Motor neuron (in vitro differentiated cells): ENCODE data around the gene UIMC1. TPM values are rescaled to one million over a fixed set of nuclear protein-coding genes. Genes with fewer than 3 reads are reported as not detected.
A peak's percentile ranks its signal among the peaks of the same experiment; 100 is the strongest.
"Not testable (repeated sequence)": the region's sequence is repeated elsewhere in the genome, so short reads cannot be mapped to it uniquely, and the experiment has no call there.

ENCODE experiments used
- ATAC-seq, 8 experiments: fragments of 200-7000 bp; cut with Tn5 transposase; replicated peaks in 6 of 8; 2 replicates each; pipeline ENCODE4 v1.8.0; 2021; ENCODE audit warnings: mild to moderate bottlenecking in 8 of 8, moderate library complexity in 8 of 8
- H3K27ac ChIP-seq, 2 donors: fragments of 250-450 bp; sonication (Bioruptor Pico); 2 replicates each; pipeline ENCODE4 v1.9.0; 2021; ENCODE audit warnings: antibody characterized with exemption in 2 of 2, mild to moderate bottlenecking in 2 of 2, moderate library complexity in 1 of 2
- H3K4me1 ChIP-seq, 2 donors: fragments of 250-450 bp; sonication (Bioruptor Pico); replicated peaks in 1 of 2; 2 replicates each; pipeline ENCODE4 v1.6.1; 2021; ENCODE audit warnings: antibody characterized with exemption in 2 of 2, mild to moderate bottlenecking in 2 of 2, moderate library complexity in 1 of 2
- H3K4me3 ChIP-seq, 5 donors: fragments of 250-450 bp; sonication (Bioruptor Pico); 2 replicates each; pipeline ENCODE4 v1.9.0; 2021; ENCODE audit warnings: antibody characterized with exemption in 5 of 5, mild to moderate bottlenecking in 5 of 5, moderate library complexity in 4 of 5
- WGBS, 10 experiments: fragments of 450-650 bp; shearing (Covaris generic); methylation state at CpG; one replicate each; pipeline ENCODE4 v1.0.0; 2022; 5-methylcytosine and 5-hydroxymethylcytosine counted together
- in situ Hi-C, 9 experiments: fragments of 400-800 bp; cut with MboI; loops; one replicate each; pipeline ENCODE4 v1.15.0; 2021; ENCODE audit warnings: low sequenced_read_pairs in 9 of 9, low pct_unique_long_range_greater_than_20kb in 2 of 9; ENCODE audit not compliant: unreplicated experiment in 9 of 9
- total RNA-seq, 8 experiments: library from RNA; unstranded; fragments of 300-600 nt; gene quantifications; 2 replicates each; pipeline versions ENCODE4 v1.2.3 to v1.2.4, GENCODE V29; 2022

The UIMC1 gene
- 10 to 100 TPM; 28.4 to 47.1 (median 36.0) TPM for total RNA-seq

GRCh38 chr5:177006265-177006972 is at the start of gene UIMC1:
Gene UIMC1 (minus strand): TSS chr5:177006779. CDS start chr5:176982615, 24,164 bp downstream.
- Histone ChIP-seq H3K27ac (peak within 1 kb of the TSS; percentile 93 to 95), H3K4me3 (peak within 1 kb of the TSS; percentile 82 to 95 (median 86)), H3K4me1 (peaks cover 15 to 16% of the 10 kb centered on the region in 2 donors)
- WGBS, 10 experiments, result 0% methylated on average over 1 to 2 of the region's 83 CpGs; no CpG with 5 or more reads in 6 of the 10 experiments
- in situ Hi-C loops, result no loop called here
- peak; percentile 82 to 94 (median 92) for ATAC-seq

GRCh38 chr5:177049285-177049684 is 42.7 kb upstream of the UIMC1 start:
- ATAC-seq, result no peak
- 84 to 100% (median 98%) methylated on average over 1 to 4 of the region's 5 CpGs; no CpG with 5 or more reads in 6 of the 10 experiments for WGBS, 10 experiments
- no peak overlapping the region for H3K27ac ChIP-seq
- in situ Hi-C loops, result no loop called here
- no peaks in the 10 kb centered on the region for H3K4me1 ChIP-seq
- no peak overlapping the region for H3K4me3 ChIP-seq

GRCh38 chr5:177048531-177048930 is 42.0 kb upstream of the UIMC1 start:
- H3K27ac ChIP-seq, H3K4me1 ChIP-seq, in situ Hi-C loops, H3K4me3 ChIP-seq, ATAC-seq: not testable (repeated sequence)
- WGBS, 10 experiments, result 68 to 100% (median 95%) methylated on average over 2 to 7 of the region's 7 CpGs

- no peak for ATAC-seq
- Histone ChIP-seq H3K4me1 (no peaks in the 10 kb centered on the region), H3K27ac (no peak overlapping the region), H3K4me3 (no peak overlapping the region)
- in situ Hi-C loops, result no loop called here
- WGBS, 10 experiments, result 79 to 100% (median 94%) methylated on average over 1 to 4 of the region's 4 CpGs; no CpG with 5 or more reads in 2 of the 10 experiments
Measured at GRCh38 chr5:177045631-177046030, 39.1 kb upstream of the UIMC1 start.

- Histone ChIP-seq H3K4me3 (no peak overlapping the region), H3K27ac (no peak overlapping the region), H3K4me1 (no peaks in the 10 kb centered on the region)
- no peak for ATAC-seq
- 83 to 100% (median 93%) methylated on average over 1 of the region's 1 CpG; no CpG with 5 or more reads in 6 of the 10 experiments for WGBS, 10 experiments
- in situ Hi-C loops, result no loop called here
Measured at GRCh38 chr5:177044641-177045040, 38.1 kb upstream of the UIMC1 start.

GRCh38 chr5:177043958-177044357 is 37.4 kb upstream of the UIMC1 start:
- in situ Hi-C loops, result no loop called here
- no peak for ATAC-seq
- 86 to 100% (median 100%) methylated on average over 1 of the region's 1 CpG; no CpG with 5 or more reads in 2 of the 10 experiments for WGBS, 10 experiments

GRCh38 chr5:177043114-177043513 is 36.5 kb upstream of the UIMC1 start:
- Histone ChIP-seq H3K4me3 (no peak overlapping the region), H3K4me1 (no peaks in the 10 kb centered on the region), H3K27ac (no peak overlapping the region)
- in situ Hi-C loops, result no loop called here
- 94 to 100% (median 99%) methylated on average over 1 to 5 of the region's 6 CpGs; no CpG with 5 or more reads in 4 of the 10 experiments for WGBS, 10 experiments
- ATAC-seq, result no peak

More at GRCh38 chr5:177043958-177044357, 37.4 kb upstream of the UIMC1 start:
- Histone ChIP-seq H3K27ac (no peak overlapping the region), H3K4me3 (no peak overlapping the region), H3K4me1 (no peaks in the 10 kb centered on the region)

GRCh38 chr5:177041936-177042335 is 35.4 kb upstream of the UIMC1 start:
- WGBS, 10 experiments, result 63 to 100% (median 100%) methylated on average over 1 to 2 of the region's 2 CpGs; no CpG with 5 or more reads in 2 of the 10 experiments
- Histone ChIP-seq H3K4me3 (no peak overlapping the region), H3K27ac (no peak overlapping the region), H3K4me1 (no peaks in the 10 kb centered on the region)
- no peak for ATAC-seq
- in situ Hi-C loops, result no loop called here

GRCh38 chr5:177040814-177041420 is 34.3 kb upstream of the UIMC1 start:
- in situ Hi-C loops, result no loop called here

GRCh38 chr5:177036921-177037320 is 30.3 kb upstream of the UIMC1 start:
- ATAC-seq, result no peak
- H3K4me3 ChIP-seq, result no peak overlapping the region
- peaks cover 0 to 14% of the 10 kb centered on the region in 2 donors for H3K4me1 ChIP-seq
- no peak overlapping the region for H3K27ac ChIP-seq
- 81 to 100% (median 95%) methylated on average over 1 to 5 of the region's 5 CpGs for WGBS, 10 experiments
- in situ Hi-C loops, result no loop called here

More at GRCh38 chr5:177040814-177041420, 34.3 kb upstream of the UIMC1 start:
- ATAC-seq, result no peak
- Histone ChIP-seq H3K27ac (no peak overlapping the region), H3K4me3 (no peak overlapping the region), H3K4me1 (peaks cover 0 to 10% of the 10 kb centered on the region in 2 donors)
- 42 to 100% (median 83%) methylated on average over 1 to 3 of the region's 3 CpGs; no CpG with 5 or more reads in 2 of the 10 experiments for WGBS, 10 experiments

GRCh38 chr5:177036443-177036842 is 29.9 kb upstream of the UIMC1 start:
- Histone ChIP-seq H3K27ac (no peak overlapping the region), H3K4me3 (no peak overlapping the region), H3K4me1 (peaks cover 0 to 14% of the 10 kb centered on the region in 2 donors)
- ATAC-seq, result no peak
- 62 to 100% (median 87%) methylated on average over 1 to 5 of the region's 5 CpGs; no CpG with 5 or more reads in 3 of the 10 experiments for WGBS, 10 experiments
- in situ Hi-C loops, result no loop called here

- WGBS, 10 experiments, result 0 to 100% (median 18%) methylated on average over 1 of the region's 1 CpG; no CpG with 5 or more reads in 6 of the 10 experiments
- Histone ChIP-seq H3K4me3 (no peak overlapping the region), H3K4me1 (peaks cover 0 to 14% of the 10 kb centered on the region in 2 donors), H3K27ac (no peak overlapping the region)
- peak in 7 of 8 experiments; percentile 36 to 91 (median 51) for ATAC-seq
- in situ Hi-C loops, result no loop called here
Measured at GRCh38 chr5:177035976-177036375, 29.4 kb upstream of the UIMC1 start.

- no peak overlapping the region for H3K4me3 ChIP-seq
- WGBS, 10 experiments, result 40 to 100% (median 96%) methylated on average over 1 to 6 of the region's 6 CpGs; no CpG with 5 or more reads in 1 of the 10 experiments
- ATAC-seq, result no peak
- no peaks in the 10 kb centered on the region for H3K4me1 ChIP-seq
- H3K27ac ChIP-seq, result no peak overlapping the region
- in situ Hi-C loops, result no loop called here
Measured at GRCh38 chr5:177029498-177029897, 22.9 kb upstream of the UIMC1 start.
